HG03139 (cell line): Measurements from ENCODE around the gene COL18A1.

ENCODE experiments used
- ATAC-seq: cut with Tn5 transposase; IDR thresholded peaks from one replicate; pipeline ENCODE4 v1.9.1; 2021; ENCODE audit not compliant: unreplicated experiment

The COL18A1 gene

DNA sequence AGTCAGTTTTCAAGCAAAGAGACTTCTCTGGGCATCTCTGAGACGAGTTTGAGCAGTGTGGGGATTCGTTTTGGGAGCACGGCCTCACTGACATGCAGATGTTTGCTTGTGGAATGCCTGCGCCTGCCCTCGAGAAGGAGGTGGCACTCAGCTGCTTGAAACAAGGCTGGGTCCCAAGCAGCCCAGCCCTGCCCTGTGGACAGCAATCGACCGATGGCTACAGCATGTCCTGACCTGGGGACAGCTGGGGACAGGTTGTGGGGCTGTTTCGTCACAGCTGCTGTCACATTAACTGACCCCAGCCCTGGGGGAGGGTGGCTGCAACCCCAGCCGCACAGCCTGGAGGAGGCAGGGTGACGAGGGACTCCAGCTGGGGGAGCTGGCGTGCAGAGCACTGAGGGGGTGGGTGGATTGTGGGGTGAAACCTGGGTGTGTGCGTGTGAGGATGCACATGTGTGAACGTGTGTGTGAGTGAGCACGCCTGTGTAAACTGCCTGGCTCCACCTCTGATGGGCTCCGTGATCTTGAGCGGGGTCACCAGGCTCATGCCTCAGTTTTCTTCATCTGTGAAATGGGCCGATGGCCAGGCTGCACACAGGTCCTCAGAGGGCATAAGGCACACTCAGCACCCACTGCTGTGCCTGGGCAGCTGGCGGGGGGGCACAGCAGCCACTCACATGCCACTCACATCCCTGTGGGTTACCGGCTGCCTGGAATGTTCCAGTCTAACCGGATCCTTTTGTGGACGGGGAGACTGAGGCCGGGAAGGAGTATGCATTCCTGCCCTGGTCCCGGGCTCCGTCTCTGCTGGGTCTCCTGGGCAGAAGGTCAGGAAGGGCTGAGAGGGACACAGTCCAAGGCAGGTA lies 49.3 kb downstream of the COL18A1 start:
- ATAC-seq: no peak

DNA sequence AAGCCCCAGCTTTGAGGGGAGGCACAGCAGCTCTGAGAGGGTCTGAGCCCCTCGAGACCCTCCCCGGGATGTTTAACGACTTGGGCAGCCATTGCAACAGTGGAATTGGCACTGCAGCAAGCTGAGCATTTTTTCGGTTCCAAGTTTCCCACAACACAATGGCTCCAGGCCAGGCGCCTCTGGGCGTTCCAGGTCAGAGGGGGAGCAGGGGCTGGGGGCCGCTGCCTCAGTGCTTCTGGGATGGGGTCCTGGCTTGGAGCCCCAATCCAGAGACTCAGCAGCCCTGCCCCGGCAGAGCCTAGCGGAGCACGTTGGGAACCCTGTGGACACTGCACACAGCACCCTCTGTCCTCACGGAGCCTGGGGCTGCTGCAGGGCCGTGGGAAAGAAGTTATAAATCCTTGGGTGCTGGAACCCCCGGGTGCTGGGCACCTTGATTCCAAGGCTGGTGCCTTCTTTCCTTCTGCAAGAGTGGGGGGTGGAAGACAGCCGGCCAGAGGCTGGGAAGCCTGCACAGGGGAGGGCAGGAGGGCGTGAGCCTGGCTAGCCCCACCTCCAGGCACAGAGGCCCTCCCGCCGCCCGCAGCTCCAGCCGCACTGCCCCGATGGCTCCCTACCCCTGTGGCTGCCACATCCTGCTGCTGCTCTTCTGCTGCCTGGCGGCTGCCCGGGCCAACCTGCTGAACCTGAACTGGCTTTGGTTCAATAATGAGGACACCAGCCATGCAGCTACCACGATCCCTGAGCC lies 50.1 kb downstream of the COL18A1 start:
- no peak for ATAC-seq

DNA sequence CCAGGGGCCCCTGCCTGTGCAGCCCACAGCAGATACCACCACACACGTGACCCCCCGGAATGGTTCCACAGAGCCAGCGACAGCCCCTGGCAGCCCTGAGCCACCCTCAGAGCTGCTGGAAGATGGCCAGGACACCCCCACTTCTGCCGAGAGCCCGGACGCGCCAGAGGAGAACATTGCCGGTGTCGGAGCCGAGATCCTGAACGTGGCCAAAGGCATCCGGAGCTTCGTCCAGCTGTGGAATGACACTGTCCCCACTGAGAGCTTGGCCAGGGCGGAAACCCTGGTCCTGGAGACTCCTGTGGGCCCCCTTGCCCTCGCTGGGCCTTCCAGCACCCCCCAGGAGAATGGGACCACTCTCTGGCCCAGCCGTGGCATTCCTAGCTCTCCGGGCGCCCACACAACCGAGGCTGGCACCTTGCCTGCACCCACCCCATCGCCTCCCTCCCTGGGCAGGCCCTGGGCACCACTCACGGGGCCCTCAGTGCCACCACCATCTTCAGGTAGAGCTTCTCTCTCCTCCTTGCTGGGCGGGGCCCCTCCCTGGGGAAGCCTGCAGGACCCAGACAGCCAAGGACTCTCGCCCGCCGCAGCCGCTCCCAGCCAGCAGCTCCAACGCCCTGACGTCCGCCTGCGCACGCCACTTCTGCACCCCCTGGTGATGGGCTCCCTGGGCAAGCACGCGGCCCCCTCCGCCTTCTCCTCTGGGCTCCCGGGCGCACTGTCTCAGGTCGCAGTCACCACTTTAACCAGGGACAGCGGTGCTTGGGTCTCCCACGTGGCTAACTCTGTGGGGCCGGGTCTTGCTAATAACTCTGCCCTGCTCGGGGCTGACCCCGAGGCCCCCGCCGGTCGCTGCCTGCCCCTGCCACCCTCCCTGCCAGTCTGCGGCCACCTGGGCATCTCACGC lies 51.0 kb downstream of the COL18A1 start:
- ATAC-seq: no peak

DNA sequence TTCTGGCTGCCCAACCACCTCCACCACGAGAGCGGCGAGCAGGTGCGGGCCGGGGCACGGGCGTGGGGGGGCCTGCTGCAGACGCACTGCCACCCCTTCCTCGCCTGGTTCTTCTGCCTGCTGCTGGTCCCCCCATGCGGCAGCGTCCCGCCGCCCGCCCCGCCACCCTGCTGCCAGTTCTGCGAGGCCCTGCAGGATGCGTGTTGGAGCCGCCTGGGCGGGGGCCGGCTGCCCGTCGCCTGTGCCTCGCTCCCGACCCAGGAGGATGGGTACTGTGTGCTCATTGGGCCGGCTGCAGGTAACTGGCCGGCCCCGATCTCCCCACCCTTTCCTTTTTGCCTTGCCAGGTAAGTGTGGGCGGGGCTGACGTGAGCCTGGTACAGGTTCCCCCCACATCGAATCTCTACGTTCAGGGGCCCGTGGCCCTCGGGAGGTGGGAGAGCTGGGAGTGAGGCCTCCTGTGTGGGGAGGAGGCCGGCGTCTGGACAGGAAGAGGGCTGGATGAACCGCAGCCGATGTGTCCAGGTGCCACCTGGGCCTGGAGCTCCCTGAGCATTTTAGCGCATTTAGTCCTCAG lies 51.7 kb downstream of the COL18A1 start:
- no peak for ATAC-seq

DNA sequence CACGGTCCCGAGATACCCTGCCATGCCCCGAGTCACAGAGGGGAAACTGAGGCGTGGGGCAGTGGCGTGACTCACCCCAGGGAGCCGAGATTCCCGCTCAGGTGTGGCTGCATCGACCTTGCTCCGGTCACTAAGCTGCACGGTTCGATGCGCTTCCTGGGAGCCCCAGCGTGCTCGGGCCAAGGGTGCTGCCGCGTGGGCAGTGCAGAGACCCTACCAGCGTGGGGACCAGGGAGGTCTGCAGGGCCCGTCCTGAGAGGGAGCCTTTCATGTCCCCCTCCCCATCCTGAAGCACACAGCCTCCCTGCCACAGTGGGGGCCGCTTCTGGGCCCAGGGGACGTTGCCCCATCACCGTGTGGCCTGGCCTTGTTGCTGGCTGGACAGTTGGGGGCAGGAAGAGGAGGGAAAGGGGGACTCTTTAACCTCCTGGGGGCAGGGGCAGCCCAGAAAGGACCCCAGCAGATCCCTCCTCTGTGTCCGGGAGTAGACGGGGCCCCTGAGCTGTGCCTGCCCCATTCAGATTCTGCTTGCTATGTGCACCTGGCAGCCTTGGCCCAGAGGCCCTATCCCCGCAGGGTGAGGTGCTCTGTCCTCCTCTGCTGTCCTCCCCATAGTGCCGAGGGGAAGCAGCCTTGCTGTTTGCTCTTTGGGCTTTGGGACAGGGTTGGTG lies 52.3 kb downstream of the COL18A1 start:
- ATAC-seq: no peak

DNA sequence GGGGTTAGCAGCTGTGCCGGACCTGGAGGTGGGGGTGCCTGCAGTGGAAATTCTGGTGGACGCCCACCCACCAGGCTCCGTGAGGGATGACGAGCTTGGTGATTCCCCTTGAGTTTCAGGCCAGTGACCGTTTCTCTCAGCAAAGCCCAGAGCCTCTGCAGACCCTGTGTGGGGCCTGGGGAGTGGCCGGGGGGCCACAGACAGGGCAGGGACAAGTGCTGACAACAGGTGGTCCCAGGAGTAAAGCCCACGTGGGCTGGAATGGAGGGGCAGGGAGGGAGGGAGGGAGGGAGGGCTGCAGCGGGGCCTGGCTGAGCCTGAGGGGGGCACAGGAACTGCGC lies 52.8 kb downstream of the COL18A1 start:
- ATAC-seq: no peak

DNA sequence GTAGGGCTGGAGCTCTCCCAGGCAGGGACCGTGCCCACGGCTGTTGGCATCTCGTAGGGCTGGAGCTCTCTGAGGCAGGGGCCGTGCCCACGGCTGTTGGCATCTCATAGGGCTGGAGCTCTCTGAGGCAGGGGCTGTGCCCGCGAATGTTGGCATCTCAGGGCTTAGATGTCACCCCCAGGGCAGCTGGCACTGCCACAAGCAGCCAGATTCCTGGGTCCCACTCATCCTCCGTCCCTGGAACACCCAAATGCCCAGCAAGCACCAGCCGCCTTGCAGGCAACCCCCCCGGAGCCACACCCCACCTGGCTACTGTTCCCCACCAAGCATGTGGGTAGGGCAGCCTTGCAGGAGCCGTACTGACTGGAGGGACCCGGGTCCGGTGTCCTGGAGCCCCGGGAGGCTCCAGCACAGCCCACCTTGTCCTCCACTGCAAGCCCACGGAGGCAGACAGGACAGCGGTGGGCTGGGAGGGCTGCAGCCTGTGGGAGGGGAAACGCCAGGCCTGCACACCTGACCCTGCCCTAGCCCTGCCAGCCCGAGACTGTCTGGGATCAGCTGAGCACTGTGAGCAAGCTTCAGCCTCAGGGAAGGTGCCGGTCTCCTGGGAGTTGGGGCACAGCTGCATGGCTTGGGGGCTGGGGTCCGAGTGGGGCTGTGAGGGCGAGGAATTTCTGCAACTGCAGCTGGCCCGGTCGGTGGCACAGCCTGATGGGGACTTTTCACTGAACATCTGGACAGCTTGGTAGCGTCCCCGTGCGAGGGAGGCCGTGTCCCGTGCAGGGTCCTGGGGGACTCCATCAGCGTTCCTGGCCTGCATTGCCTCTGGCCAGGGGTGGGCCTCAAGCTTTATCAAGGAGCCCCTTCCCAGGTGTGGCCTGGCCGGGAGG lies 53.6 kb downstream of the COL18A1 start:
- no peak for ATAC-seq

DNA sequence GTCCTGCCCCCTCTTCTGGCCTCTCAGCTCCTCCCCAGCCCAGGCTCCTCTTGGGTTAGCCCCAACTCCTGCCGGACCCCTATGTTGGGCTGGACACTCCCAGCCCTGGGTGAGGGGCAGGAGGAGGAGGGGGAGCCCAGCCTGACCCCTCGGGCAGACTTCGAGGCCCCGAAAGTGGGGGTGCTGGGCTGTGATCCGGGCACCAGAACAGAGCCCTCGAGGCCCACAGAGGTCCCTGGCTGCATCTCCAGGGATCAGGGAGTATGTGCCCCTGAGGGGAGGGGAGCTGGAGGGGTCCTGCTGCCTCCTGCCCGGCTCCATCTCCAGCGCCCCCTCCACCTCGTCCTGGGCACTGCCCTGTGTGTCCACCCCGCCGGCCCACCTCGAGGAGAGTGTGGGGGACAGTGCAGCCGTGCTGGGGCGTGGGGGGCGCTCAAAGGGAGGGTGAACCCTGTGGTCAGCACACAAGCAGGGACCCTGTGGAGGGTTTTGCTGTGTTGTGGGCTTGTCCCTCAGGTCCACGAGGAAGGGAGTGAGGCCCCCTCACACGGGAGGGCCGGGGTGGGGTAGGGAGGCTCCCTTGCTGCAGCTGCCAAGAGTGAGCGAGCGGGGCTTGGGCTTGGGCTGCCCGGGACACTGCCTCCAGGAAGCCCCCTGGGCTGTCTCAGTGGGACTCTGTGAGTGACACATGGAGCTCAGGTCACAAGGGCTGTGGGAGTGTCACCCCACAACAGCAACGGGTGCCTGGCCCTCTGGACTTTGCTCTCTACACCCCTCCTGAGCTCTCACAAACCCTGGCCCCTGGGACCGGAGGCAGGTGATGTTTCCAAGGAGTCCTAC lies 54.4 kb downstream of the COL18A1 start:
- no peak for ATAC-seq

DNA sequence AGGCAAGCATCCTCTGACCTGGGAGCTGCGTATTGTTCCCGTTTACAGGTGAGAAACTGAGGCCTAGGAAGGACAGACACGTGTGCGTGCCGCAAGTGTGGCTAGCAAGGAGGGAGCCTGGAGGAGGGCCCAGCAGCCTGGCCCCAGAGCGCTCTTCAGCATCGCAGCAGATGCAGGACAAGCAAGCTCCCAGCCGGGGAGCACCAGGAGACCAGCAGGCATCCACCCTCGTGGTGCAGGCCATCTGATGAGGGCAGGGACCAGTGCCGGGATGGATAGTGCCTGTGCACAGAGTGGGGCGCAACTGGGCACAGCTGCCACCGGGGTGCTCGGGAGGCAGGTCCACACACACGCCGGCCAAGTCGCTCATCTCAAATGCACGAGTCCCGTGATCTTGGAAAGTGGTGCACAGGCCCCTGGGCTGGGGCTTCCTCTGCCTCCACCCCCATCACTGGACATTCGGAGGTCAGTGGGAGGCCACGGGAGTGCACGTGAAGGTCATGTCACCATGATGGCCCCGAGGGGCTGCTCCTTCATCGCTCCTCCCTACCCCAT lies 55.1 kb downstream of the COL18A1 start:
- ATAC-seq: no peak

DNA sequence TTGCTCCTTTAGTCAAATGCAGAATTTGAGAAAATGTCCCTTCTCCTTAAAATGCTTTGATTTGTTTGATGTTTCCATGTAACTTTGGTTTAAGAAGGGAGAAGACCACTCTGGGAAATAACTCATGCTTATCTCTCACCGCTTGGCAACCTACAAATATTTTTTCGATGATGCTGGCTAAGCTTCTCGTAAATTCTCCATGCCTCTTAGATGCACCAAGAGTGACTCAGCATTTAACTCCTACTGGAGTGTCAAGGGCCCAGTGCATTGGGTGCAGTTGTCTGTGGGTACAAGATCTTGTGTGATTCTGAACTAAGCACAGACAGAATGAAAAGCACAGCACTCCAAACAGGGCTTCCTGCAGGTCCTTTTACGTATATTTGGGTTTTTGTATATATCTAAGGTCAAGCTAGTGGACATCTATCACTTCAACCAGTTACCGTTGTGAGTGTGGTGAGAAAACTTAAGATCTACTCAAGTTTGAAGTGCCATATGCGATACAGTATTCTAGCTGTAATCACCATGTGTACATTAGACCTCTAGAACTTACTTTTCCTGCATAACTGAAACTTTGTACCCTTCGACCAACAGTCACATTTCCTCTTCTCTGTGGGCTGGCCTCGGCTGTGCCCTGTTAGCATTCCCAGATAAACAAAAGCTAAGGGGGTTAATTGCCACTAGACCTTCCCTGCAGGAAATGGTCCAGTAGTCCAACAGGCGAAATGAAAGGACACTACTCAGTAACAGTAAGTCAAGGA lies 55.8 kb downstream of the COL18A1 start:
- no peak for ATAC-seq

DNA sequence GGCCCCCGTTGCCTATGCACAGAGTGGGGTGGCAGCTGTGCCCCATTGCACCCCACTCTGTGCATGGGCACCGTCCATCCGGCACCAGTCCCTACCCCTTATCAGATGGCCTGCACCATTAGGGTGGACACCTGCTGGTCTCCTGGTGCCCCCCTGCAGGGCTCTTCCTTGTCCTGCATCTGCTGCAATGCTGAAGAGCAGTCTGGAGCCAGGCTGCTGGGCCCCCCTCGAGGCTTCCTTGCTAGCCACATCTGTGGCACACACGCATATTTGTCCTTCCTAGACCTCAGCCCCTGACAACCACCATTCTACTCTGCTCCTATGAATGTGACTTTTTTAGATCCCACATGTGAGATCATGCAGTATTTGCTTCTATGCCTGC lies 56.4 kb downstream of the COL18A1 start:
- ATAC-seq: no peak

DNA sequence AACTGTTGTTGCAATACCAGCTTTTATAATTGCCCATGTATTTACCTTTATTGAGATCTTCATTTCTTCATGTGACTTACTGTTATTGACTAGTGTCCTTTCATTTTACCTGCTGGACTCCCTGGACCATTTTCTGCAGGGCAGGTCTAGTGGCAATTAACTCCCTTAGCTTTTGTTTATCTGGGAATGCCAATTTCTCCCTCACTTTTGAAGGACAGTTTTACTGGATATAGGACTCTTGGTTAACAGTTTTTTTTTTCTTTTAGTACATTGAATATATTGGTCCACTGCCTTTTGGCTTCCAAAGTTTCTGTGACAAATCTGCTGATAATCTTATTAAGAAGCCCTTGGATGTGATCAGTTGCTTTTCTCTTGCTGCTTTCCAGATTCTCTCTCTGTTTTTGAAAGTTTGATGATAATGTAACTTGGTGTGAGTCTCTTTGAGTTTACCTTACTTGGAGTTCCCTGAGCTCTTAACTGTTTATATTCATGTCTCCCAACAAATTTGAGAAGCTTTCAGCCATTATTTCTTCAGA lies 56.9 kb downstream of the COL18A1 start:
- no peak for ATAC-seq

DNA sequence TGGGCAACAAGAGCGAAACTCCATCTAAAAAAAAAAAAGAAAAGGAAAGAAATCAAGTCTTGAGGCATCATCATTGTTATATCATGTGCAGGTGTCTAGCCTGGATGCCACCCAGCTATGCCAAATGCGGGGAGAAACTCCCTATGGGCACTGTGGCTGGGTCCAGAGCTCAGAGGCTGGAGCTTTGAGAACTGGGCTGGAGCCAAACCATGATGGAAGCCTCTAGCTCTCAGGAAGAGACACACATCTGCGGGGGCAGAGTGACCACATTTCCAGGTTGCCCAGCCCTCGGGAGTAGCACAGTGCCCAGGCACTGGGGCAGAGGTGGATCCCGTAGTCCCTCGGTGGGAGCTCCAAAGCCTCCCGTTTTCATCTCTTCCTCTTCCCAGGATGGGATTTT lies 58.9 kb downstream of the COL18A1 start:
- ATAC-seq: no peak

DNA sequence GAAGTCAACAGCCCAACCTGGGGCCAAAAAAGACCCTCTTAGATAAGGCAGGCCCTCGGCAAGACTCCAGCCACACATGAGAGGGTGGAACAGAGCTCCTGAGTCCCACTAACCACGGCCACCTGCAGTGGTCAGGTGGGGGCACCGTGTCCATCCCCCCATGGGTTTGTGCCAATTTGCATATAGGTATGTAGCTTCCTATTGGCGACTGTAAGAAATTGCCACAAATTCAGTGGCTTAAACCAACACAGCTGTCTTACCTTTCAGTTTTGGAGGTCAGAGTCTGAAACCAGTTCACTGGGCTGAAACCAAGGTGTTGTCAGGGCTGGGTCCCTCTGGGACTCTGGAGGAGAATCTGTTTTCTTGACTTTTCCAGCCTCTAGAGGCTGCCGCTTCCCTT lies 59.3 kb downstream of the COL18A1 start:
- no peak for ATAC-seq

DNA sequence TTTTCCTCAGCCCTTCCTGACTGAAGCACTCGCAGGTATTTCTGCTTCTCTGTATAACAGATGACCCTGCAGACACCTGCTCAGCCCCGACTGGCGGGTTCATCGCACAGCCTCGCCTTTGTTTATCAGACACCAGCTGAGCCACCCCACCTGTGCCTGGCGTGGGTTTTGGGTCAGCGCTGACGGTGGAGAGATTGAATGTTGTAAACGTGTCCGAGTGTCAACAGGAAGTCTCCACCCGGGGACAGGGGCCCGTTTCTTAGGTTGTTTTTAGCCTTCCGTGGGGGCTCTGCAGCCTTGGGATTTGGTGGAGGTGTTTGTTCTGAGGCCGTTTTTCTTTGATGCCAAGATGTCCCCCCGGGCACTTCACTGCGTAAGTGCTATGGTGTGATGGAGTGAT lies 60.1 kb downstream of the COL18A1 start:
- no peak for ATAC-seq

DNA sequence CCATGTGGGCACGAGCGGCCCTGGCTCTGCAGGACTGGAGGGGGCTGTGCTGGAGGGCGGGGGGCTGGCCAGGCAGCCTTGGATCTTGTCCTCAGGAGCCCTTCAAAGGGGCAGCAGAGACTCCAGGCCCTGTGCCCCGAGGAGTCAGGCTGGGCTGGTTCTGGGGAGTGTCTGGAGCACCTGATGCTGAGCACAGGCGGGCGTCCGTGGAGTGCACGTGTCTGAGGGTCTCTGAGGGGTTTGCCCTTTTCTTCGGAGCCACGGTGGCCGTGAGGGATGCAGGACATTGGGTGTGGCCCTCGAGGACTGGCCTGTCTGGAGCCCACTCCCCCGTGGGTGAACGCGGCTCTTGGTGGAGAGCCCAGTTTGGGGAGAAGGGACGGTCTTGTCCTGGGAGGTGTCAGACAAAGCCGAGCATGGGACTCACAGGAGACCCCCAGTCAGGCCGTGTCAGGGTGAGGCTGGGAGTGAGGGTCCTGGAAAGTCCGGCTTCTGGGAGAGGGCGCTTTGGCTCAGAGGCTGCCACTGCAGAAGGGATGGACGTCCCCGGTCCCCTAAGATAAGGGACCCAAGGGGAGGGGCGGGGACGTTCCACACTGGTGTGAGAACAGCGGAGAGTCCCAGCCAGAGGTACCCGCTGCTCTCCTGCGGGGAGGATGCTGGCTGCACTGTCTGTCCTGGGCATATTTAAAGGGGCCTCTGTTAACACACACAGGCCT lies 60.8 kb downstream of the COL18A1 start:
- ATAC-seq: no peak
